GM19351 (cell line): ENCODE measurements around the gene USP22.

ENCODE experiments used
- ATAC-seq: cut with Tn5 transposase; IDR thresholded peaks from one replicate; pipeline ENCODE4 v1.9.1; 2021; ENCODE audit warnings: mild to moderate bottlenecking, moderate library complexity; ENCODE audit not compliant: unreplicated experiment

USP22 gene

DNA sequence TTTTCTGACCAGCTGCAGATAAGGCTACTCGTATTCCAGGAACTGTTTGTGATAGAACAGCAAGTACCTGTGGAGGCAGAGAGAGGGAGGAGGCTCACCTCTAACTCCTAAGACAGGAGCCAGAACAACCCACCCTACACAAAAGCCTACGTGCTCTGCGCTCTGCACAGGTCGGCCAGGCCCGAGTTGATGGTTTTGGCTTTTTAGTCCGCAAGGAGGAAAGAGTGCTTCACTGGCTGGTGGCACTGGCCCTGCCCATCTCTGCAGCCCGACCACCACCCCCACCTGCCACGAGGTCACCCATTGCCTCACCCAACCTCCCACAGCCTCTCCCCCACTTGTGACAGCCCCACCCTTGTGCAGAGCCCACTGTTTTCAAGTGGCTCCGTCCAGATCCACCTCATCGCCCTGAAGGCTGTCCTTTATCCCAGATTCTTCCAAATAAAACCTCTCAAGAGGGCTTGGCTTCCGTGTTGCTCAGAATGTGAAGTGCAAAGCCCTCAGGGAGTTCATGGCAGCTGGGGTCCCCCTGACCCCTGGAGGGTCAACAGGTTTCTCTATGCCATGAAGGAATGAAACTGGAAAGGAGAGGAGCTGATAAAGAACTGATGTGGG, 39.7 kb downstream of the USP22 start:
- no peak for ATAC-seq

DNA sequence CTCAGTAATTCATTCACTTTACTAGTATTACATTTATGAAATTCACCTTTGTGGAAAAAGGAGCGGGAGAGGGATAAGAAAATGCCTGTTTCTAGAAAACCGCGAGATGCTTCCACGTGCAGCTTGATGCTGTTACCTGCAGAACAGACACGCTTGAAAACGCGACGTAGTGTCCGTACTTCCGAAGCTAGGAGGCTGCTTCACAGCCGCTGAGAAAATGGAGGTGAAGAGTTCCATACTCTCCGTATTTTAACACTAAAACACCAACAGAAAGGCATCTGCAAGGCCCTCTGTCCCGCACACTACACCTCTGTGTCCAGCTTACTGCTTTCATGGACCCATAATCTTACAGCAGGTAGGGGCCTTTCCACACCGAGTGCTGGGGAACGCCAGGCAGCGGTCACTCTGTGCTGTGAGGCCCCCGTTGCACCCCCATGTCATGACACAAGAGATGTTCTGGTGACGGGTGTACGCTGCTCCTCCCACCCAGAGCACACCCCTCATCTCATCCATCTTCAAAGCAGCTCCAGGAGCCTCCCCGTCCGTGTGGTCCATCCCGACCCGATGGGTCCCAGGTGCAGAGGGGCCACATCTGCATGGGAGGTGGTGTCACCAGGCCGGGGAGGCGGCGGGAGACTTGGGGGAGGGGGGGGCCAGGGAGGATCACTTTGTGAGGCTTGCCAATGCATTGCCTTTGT, 40.4 kb downstream of the USP22 start:
- ATAC-seq: no peak

DNA sequence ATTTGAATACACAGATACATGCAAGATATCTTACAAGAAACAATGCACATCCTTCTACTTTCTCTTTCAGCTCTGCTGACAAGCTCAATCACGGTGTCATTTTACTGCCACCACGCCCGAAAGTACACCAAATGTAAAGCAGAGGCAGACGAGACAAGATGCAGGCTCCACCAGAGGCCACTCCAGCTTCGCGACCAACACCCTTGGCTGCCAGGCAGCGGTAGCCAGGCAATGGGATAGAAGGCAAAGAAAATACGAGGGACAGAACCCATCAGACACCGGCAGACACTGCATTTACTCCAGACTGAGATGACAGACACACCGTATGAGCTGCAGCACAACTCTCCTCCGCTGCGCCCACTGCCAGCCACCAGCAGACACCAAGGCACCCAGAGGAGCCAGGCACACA, 41.0 kb downstream of the USP22 start:
- no peak for ATAC-seq

DNA sequence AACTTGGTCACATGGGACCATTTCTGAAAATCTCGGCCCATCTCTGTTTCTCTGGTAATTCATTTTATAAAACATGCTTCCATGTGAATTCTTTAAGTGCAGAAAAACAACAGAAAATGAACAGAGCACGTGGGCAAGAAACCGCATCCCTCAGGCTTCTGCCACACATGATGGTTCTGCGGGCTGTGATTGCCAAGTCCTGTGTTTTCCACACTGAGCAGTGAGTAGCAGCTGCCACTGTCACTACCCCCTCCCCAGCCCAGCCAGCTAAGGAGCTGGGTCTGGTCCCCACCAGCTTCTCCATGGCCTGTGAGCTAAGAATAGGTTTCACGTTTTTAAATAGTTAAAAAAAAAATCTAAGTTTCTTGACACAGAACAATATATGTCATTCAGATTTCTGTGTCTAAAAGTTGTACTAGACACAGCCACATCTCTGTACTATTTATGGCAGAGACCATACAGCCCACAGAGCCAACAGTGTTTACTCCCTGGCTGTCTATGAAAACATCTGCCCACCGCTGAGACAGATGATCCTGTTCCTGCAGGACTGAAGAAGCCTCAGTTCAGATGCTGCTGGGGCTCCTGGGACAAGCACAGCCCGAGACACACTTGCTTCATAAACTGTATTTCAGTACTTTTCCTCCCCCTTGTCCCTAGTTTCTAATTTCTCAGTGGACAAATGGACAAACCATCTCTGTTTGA, 41.5 kb downstream of the USP22 start:
- ATAC-seq: no peak

DNA sequence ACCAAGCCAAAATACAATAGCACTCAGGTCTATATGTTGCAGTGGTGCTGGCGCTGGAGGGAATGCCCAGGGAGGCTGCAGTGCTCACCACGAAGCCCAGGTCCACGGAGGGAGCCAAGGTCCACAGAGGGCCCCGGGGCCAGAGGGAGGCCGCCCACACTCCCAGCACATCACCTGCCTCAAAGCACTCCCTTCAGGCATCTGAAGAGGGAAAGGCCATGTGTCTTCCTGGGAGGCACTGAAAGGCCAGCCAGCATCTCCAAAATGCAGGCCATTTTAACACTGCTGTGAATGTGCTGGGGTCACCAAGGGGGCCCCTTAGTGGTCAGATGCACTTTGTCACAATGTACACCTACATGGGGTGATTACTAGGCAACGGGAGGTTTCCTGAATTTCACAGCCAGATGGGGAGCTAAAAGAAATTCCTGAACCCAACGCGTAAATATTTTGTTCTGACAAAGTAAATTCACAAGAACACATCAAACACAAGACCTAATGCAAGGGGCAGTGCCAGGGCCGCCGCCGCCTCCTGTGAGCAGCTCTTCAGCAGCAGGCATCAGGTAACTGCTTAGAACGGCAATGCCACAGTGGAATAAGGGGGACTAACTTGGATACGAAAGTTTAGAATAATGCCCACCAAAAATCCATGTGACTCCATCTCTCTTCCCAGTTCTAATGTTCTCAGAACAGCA, 42.8 kb downstream of the USP22 start:
- ATAC-seq: no peak

DNA sequence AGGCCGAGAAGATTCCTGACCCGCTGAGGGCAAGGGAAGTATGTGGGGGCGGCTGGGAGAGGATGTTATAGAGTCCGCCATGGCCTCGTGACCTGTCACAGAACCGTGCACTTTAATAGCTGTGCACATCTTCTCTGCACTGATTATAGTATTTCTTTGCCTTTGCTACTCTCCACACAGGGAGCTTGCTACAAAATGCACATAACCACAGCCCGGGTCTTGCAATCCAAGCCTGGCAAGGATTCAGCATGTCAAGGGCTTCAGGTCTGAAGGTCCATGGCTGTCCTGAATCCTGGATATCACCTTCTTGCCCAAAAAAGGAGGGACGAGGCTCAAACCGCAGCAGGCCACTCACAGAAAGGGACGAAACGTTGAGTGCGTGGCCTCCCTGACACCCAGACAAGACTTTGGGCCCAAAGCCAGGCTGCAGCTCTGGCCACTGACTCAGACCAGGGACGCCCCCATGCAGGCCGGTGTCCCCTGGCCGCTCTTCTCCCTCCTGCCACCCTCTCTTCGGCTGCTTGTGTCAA, 43.7 kb downstream of the USP22 start:
- ATAC-seq: no peak

DNA sequence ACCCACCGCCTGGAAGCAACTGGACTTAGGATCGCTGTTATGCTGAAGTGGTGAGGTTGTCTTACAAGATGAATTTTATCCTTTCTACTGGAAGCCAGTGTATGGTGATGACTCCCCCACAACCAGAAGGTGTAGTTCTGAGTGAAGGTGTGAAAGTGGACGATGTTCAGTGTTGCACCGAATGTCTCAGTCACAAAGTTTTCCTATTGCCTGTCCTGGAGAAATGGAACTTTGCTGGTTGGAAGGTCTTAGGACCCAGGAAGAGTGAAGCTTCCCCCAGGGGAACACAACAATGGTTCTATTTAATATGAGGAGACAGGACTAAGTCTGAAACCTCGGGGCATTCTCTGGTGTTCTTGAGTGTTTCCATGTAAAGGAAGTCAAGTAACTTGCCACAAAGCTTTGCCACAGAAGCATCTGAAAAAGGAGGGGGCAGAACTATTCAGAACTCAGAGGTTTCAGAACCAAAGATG, 44.2 kb downstream of the USP22 start:
- ATAC-seq: no peak

DNA sequence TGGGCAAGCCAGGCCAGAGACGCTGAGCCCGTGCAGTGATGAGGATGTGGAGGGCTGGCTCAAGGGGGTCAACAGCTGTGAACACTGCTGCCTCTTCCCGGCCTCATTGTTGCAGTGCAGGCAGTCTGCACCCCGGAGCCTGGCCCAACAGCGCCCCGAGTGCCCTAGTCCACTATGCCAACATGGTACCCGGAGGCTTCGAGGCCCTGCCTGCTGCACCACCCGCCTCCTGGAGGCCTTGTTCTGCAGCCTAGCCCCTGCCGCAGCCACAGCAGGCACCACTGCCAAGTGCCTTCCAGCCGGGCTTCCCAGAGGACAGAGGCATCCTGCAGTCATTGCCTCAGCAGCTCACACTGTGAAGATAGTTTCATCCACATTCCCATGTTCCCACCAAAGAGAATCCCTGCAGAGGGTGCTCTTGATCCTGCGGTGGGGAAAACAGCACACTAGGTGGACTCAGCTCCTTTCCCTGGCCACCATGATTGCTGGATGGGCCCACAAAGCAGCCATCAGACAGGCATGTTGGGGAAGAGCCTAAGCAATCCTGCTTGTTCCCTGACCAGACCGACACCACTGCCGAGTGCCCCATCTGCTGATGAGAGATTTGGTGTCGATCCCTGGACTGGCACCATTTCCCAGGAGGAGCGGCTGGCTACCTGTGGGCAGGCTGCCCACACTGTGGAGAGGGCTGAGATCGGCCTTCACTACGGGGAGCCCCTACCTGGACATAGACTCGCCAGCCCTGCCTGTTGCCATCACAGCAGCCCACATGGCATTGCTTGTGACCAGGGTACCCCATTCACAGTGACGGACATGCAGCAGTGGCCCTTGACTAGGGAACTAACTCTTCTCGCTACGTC, 44.9 kb downstream of the USP22 start:
- no peak for ATAC-seq

DNA sequence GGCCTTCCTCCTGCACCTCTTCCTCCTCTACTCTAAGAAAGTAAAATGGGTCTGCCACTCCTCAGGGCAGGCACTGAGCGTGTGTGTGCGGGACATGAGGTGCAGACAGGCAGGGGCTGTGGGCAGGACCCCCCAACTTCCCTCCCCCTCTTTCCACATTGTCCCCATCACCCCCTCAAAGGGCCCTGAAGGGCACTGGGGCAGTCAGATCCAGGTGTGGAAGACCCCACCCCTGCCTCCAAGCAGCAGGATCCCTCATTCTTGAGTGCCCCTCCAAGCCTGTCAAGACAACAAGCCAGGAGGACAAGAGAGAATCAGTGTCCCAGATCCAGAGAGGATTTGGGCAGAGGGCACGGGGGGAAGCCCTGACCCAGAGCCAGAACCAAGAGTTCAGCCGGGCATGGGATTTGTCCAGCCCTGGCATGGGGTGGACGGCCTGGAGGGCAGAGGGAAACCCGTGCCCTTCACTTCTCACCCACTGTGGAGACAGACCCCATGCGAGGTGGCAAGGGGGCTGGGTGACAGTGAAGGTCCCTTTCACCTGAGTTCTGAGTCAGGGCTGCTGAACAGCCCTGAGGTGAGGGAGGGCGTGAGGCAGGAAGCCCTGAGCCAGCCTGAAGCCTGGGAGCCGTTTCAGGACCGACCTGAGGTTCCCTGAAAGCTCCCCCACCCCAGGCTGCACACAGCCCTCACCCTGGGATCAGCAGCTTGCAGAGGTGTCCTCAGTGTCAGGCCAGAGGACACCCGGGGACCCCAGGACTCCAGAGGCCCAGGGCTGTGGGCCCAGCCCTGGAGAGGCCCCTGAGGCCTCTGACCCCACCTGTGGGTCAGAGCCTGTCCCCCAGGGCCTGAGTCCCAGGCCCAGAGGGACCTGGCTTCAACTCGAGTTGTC, 45.8 kb downstream of the USP22 start:
- ATAC-seq: no peak

DNA sequence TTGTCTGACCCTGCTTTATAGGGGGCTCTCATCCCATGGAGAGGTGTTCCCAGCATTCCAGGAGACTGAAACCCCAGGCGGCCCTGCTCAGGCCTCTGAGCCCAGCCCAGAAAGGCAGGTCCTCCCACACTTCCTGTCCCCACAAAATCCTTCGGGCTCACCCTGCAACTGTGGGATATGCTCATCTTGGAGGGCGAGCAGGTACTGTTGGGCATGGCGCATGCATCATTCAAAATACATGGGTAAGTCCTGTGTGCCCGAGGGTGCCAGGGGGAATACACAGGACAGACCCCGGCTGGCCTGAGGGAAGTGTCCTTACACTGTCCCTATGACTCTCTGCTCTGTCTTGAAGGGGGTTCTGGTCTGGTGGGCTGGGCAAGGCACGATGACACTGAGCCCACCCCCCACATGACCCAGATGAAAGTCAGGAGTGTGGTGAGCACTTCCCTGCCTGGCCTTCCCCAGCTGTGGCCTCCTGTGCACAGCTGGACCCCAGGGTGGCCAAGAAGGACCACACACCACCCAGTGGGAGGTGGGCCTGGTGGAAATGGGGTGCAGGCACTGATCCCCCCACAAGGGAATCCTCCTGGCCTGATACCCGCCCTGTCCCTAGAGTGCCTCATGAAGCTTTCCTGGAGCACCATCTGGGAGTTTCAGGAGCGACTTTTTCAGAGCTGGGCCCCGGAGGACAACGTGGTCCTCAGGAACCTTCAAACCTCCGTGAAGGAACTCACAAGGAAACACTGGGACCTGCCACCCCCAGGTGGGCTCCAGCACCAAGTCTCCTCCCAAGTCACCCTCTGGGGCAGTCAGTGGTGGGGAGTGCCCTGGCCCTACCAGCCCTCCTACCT, 46.7 kb downstream of the USP22 start:
- no peak for ATAC-seq

DNA sequence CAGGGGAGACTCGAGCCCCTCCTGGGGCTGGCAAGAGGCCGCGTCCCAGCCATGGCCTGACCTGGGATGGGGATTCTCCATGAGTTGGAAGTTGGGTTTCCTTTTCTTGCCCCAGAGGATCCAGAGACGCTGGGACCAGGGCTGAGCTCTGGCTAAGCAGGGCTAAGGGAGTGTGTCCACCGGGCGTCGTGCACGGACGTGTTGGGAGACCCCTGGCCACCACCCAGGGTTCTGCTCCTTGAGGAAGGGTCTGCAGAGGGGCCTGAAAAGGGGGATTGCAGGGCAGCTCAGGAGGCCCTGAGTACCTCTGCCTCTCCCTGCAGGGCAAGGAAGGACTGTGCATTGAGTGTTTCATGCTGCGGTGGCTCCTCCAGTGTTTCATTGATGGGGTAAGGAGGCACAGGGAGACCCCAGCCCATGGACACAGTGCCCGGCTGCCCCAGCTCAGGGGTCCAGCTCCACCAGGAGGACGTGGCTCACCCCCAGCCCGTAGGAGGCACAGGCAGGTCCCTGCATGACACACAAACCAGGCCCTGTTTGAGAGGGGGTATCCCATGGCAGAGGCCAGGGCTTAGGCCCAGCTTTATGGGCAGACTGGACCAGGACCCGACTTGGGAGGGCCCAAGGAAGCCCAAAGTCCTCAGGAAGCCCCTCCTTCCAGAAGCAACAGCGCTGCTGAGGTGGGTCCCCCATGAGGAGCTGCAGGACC, 47.5 kb downstream of the USP22 start:
- ATAC-seq: no peak

DNA sequence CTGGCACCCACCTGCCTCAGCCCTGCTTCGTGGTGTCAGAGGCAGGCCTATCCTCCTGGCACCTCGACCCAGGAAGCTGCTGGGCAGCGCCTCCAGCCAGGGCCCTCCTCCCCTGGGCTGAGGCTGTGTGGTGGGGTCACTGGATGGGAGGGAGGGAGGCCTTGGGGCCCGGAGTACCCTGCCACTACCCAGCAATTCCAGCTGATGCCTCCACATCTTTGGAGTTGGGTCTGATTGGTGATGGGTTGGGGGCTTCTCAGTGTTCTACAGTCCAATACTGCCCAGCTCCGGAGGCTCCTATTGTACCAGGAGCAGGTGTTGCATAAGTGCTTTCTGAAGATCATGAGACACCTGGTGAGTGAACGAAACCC, 48.0 kb downstream of the USP22 start:
- no peak for ATAC-seq

DNA sequence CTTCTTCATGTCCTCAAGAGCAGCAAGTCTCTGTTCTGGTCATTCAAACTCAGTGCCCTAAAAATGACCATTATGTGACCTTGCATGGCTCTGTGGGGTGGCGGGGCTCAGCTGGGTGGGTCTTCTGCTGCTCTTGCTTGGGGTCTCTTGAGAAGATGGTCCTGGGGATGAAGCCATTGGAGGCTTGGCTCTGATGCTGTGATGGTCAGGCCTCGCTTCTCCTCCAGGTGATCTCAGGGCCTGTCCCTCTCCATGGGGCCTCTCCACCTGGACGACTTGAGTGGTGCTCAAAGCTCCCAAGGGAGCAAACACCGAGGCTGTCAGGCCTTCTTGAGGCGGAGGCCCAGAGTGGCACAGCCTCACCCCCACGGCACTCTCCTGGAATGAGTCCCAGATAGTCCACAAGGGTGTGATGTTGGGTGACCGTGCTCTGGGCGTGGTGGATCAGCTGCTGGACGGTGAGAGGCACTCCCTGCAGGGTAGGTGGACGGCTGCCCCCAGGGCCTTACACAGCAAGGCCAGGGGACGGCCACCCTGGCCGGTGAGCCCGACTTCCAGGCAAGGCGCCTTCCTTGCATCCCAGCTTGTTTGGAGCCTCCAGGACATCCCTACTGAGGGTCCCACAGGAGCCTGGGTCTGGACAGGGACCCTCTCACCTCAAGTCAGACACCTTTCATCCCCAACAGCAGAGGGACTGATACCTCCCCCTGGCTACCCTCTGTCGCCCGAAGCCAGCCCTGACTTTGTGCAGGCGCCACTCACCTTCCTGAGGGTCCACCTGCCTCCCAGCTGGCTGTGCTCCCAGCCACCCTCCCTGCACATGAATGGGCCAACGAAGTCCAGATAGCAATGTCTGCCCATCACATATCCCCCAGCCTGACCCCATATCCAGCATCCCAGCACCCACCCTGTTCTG, 48.7 kb downstream of the USP22 start:
- ATAC-seq: no peak

DNA sequence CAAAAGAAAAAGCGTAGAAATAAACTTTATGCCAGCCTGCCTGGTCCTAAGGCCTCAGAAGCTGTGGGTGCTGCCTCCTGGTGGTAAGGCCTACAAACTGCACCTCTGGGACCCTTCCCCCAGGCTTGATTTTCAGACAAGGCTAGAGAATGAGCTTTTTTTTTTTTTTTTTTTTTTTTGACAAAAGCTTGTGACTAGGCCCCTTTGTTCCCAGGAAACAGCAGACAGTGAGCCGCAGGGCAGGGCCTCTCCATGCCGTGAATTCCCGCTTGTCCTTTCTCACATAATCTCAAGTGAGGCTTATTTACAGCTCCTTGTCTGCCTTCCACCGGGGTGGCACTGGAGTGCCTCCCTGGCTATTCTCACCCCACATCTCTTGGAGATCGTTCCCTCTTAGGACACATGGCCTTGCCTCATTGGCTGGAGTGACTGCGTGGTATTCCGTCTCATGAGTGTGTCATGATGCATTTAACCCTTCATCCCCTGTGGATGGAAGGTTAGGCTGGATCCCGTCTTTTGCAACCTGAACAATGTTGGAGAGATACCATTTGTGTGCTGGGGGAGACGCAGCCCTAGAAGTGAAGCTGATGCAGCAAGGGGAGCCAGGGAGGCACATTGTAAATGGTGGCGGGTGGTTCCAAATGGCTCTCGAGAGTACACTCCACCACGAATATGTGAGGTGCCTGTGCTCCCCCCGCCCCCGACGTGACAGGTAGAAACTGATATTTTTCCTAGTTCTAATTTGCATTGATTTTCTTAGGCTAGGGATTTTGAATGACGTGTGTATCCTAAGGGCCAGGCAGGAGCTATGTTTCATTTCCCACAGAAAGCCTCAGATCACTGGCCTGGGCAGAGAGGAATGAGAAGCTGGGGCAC, 49.6 kb downstream of the USP22 start:
- no peak for ATAC-seq

DNA sequence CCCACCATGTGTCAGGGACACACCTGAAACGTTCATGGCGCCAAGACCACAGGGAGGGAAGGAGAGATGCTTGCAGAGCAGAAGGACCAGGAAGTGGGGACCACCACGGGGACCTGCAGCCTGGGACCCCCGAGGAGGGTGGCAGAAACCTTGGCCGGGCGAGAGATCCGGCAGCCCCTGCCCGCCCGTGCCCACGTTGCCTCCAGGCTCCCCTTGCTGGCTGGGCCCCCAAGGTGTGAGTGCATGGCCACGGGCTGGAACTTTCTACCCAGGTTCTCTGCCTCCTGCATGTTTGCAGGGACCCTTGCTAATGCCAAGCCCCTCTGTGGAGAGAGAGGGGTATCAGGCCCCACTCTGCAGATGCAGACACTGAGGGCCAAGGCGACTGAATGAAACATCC, 50.4 kb downstream of the USP22 start:
- ATAC-seq: no peak
